ENCODE results near the gene DNAH2. TPM values are rescaled to one million over a fixed set of nuclear protein-coding genes. Genes with fewer than 3 reads are reported as not detected.

Gene DNAH2
- polyA plus RNA-seq, 1 experiment = 0.06 TPM

DNA sequence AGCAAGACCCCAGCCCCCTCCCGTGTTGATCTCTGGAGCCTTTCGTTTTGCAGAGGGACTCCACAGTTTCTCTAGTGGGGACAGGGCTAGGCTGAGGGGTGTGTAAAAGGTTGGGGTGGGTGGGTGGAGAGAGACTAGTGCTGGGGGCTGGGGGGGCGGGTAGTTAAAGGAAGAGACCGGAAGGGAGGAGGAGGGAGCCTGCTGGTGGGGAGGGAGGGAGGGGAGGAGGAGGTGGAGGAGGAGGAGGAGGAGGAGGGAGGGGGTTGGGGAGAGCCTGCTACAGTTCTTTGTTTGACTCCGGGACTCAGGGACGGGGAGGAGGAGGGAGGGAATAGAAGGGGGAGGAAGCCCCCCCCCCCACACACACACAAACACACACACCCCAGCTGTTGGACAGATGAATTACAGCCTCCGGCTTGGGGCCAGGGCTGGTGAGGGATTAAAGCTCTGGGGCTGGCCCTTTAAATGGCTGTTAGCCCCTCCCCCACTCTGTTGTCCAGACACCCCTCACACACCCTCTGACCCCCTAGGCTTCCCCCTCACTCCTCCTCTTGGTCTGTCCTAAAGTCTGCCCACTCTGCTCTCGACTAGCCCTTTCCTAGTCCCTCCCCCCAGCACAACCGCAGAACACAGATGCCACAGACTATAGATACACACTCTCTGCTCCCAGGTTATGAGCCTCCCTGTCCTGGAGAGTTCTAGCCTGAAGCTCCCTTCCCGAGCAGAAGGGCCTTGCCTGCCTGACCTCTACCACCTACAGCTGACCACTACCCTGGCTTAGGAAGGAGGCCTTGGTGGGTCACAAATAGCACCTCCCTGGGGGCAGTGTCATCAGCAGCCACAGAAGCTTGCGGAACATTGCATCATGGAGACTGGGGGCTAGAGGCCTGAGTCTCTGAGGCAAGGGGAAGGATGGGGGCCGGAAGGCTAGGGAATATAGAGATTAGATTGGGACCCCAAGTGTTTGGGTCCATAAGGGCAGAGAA, 120.8 kb downstream of the DNAH2 start:
- Histone ChIP-seq H3K27me3 (ENCODE audit: control insufficient read depth, insufficient read depth, low read length) (no peaks in the 10 kb centered on the region), H3K27ac (ENCODE audit: low read depth, low read length) (peak overlapping the region; percentile 68), H3K9me3 (ENCODE audit: control insufficient read depth, insufficient read depth, low read length) (no peaks in the 10 kb centered on the region; the same call in 1 of the 2 replicates), H3K4me3 (ENCODE audit: low read depth, low read length) (peak overlapping the region; percentile 84)
- POLR2A ChIA-PET = interaction anchor here (4.3 kb wide), 1 partner anchor 19 kb away, joined by 21 read pairs; the partner anchor contains the start of genes CYB5D1 and NAA38
- TF ChIP-seq, protein P1, sequence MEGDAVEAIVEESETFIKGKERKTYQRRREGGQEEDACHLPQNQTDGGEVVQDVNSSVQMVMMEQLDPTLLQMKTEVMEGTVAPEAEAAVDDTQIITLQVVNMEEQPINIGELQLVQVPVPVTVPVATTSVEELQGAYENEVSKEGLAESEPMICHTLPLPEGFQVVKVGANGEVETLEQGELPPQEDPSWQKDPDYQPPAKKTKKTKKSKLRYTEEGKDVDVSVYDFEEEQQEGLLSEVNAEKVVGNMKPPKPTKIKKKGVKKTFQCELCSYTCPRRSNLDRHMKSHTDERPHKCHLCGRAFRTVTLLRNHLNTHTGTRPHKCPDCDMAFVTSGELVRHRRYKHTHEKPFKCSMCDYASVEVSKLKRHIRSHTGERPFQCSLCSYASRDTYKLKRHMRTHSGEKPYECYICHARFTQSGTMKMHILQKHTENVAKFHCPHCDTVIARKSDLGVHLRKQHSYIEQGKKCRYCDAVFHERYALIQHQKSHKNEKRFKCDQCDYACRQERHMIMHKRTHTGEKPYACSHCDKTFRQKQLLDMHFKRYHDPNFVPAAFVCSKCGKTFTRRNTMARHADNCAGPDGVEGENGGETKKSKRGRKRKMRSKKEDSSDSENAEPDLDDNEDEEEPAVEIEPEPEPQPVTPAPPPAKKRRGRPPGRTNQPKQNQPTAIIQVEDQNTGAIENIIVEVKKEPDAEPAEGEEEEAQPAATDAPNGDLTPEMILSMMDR (IDR thresholded peaks at IDR 0.05; ENCODE audit: low read depth, low read length) = no peak
- no peak for DNase-seq (ENCODE audit: low read depth, low spot score)
- CTCF ChIA-PET = interaction anchor here (0.6 to 1.5 kb wide), 3 partner anchors 13 to 25 kb away, joined by 3 read pairs; no protein-coding TSS in a partner anchor

DNA sequence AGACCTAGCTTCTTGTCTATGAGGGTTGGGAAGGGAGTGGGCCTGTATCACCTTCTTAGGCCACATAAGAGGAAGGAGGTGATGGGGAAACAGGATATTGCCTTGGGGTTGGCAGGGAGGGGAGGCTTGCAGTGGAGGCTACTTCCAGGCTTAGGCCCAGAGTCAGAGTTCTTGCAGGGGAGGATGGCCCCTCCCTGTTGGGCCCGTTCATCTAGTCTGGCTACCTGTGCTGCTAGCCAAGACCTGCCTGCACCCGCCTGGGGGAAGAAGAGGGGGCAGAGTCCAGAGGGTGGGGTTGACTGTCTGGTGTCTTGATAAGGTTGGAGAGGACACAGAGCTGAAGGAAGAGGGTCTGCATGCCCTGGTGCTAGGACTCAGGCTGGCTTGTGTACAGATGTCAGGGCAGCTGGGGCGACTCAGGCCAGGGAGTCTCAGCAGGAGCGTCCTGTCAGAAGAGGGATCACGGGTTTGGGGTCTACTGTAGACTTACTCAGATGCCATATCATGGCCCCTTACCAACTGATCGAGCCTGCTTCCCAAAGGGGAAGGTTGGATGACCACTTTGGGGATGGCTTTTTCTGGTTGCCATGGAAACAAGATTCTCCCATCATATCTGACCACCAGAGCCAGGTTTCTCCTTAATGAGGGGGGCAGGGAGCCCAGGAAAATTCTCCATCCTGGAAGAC, 121.8 kb downstream of the DNAH2 start:
- TF ChIP-seq, protein P1 (IDR thresholded peaks at IDR 0.05; ENCODE audit: low read depth, low read length) = no peak
- Histone ChIP-seq H3K27me3 (ENCODE audit: control insufficient read depth, insufficient read depth, low read length) (no peaks in the 10 kb centered on the region), H3K9me3 (ENCODE audit: control insufficient read depth, insufficient read depth, low read length) (peaks cover 3% of the 10 kb centered on the region; the same call in 1 of the 2 replicates), H3K27ac (ENCODE audit: low read depth, low read length) (peak overlapping the region; percentile 68), H3K4me3 (ENCODE audit: low read depth, low read length) (peak overlapping the region; percentile 84)
- DNase-seq (ENCODE audit: low read depth, low spot score) = no peak
- ChIA-PET CTCF (interaction anchor here (0.6 kb wide), 1 partner anchor 24 kb away, joined by 3 read pairs; no protein-coding TSS in a partner anchor), POLR2A (interaction anchor here (4.3 kb wide), 1 partner anchor 18 kb away, joined by 21 read pairs; the partner anchor contains the start of genes CYB5D1 and NAA38)

DNA sequence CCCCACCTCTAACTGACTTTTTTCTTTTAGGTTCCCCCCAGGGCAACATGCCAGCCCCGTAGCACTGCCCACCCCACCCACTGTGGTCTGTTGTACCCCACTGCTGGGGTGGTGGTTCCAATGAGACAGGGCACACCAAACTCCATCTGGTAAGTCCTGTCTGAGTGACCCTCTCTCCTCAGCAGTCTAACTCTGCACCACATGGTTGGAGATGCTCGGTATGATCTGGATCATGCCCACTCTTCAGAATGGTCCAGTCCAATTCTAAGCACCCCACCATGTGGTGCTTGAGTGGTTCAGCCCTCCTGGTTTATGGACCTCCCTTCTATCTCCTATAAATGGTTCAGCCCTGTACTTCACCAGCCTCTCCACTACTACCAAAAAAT, 122.3 kb downstream of the DNAH2 start:
- CTCF ChIA-PET = no interaction called here
- 0 out of 2 replicates have a peak overlapping the region, but pooled peaks have one; percentile 20 for H3K4me3 ChIP-seq (ENCODE audit: low read depth, low read length)
- no peak overlapping the region for H3K27ac ChIP-seq (ENCODE audit: low read depth, low read length)
- TF ChIP-seq, protein P1 (IDR thresholded peaks at IDR 0.05; ENCODE audit: low read depth, low read length) = no peak
- no peak for DNase-seq (ENCODE audit: low read depth, low spot score)
- POLR2A ChIA-PET = no interaction called here
- peaks cover 4% of the 10 kb centered on the region; the same call in 1 of the 2 replicates for H3K9me3 ChIP-seq (ENCODE audit: control insufficient read depth, insufficient read depth, low read length)
- H3K27me3 ChIP-seq (ENCODE audit: control insufficient read depth, insufficient read depth, low read length) = no peaks in the 10 kb centered on the region

DNA sequence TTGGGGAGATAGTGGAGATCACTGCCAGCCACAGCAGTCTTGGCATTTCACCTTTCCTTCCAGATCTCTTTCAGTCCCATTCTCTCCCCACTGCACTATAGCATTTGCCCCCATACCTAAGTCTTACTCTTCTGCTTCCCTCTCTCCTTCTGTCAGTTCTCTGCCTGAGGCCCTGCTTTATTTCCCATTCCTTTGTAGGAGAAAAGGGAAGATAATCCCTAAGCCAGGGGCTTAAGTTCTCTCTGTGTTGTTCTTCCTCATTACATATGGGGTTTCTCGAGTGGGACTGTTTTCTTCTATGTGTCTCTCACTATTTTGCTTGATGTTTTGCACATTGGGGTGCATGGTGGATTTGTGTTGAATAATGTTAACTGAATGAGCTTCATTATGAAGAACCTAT, 122.9 kb downstream of the DNAH2 start:
- ChIA-PET POLR2A (no interaction called here), CTCF (interaction anchor here (1.0 kb wide), 1 partner anchor 11 kb away, joined by 3 read pairs; no protein-coding TSS in a partner anchor)
- Histone ChIP-seq H3K27me3 (ENCODE audit: control insufficient read depth, insufficient read depth, low read length) (no peaks in the 10 kb centered on the region), H3K4me3 (ENCODE audit: low read depth, low read length) (no peak overlapping the region), H3K27ac (ENCODE audit: low read depth, low read length) (no peak overlapping the region), H3K9me3 (ENCODE audit: control insufficient read depth, insufficient read depth, low read length) (peaks cover 4% of the 10 kb centered on the region; the same call in 1 of the 2 replicates)
- DNase-seq (ENCODE audit: low read depth, low spot score) = no peak
- TF ChIP-seq, protein P1 (IDR thresholded peaks at IDR 0.05; ENCODE audit: low read depth, low read length) = no peak
